Activated T-helper 1 cell treated with anti-CD3 and anti-CD28 coated beads, Interleukin-12 subunit alpha, Interleukin-12 subunit beta, Interleukin-2, Interleukin-4 antibody, amounts not matched to agents 30 ng/mL and 10 ng/mL and 1 ng/mL, durations not matched to agents 14 hours and 24 hours and 36 hours (primary cell): Measurements from ENCODE around the gene ELL2. TPM values are rescaled to one million over a fixed set of nuclear protein-coding genes. Genes with fewer than 3 reads are reported as not detected.

ENCODE experiments used
- DNase-seq: peaks from one replicate; pipeline ENCODE4 v3.0.0; 2021; ENCODE audit warnings: low spot score
- H3K27ac Mint-ChIP-seq: one replicate; pipeline ENCODE4 v1.8.0; 2021; ENCODE audit warnings: mild to moderate bottlenecking, mixed read lengths
- H3K27me3 Mint-ChIP-seq: one replicate; pipeline ENCODE4 v1.8.0; 2022; ENCODE audit warnings: mild to moderate bottlenecking, moderate library complexity, mixed read lengths; ENCODE audit not compliant: insufficient read depth
- H3K36me3 Mint-ChIP-seq: one replicate; pipeline ENCODE4 v1.8.0; 2021; ENCODE audit warnings: low read depth, mixed read lengths
- H3K4me1 Mint-ChIP-seq: one replicate; pipeline ENCODE4 v1.8.0; 2021; ENCODE audit warnings: low read depth, mixed read lengths
- H3K4me3 Mint-ChIP-seq: one replicate; pipeline ENCODE4 v1.8.0; 2021; ENCODE audit warnings: mild to moderate bottlenecking, moderate library complexity, mixed read lengths
- H3K9me3 Mint-ChIP-seq: one replicate; pipeline ENCODE4 v1.8.0; 2021; ENCODE audit warnings: mixed read lengths
- intact Hi-C: fragments of 100-400 bp; cut with micrococcal nuclease; formaldehyde crosslinking; loops from one replicate; pipeline ENCODE4 v1.15.1; 2024
- total RNA-seq: library from RNA; stranded (reverse); gene quantifications from 2 replicates; pipeline ENCODE4 v1.2.3, GENCODE V29; 2022

The ELL2 gene
- total RNA-seq, 1 donor from 2014 or later = 93.9 TPM

DNA sequence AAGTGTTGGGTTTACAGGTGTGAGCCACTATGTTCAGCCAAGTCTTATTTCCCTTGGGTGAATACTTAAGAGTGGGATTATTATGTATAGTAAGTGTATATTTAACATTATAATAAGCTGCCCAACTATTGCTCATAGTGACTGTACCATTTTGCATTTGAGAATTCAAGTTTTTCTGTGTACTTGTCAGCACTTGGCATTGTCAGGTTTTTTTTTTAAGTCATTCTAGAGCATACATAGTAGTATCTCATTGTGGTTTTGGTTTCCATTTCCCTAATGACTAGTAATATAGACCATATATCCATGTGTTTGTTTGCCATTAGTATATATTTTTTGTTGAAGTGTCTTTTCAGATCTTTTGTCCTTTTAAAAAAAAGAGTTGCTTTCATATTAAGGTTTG lies 10.5 kb upstream of the ELL2 start:
- Mint-ChIP-seq H3K36me3 (peaks cover 2% of the 10 kb centered on the region), H3K4me3 (no peak overlapping the region), H3K4me1 (peaks cover 9% of the 10 kb centered on the region), H3K27ac (no peak overlapping the region), H3K9me3 (no peaks in the 10 kb centered on the region), H3K27me3 (no peaks in the 10 kb centered on the region)
- DNase-seq = no peak
- intact Hi-C loops = no loop called here

DNA sequence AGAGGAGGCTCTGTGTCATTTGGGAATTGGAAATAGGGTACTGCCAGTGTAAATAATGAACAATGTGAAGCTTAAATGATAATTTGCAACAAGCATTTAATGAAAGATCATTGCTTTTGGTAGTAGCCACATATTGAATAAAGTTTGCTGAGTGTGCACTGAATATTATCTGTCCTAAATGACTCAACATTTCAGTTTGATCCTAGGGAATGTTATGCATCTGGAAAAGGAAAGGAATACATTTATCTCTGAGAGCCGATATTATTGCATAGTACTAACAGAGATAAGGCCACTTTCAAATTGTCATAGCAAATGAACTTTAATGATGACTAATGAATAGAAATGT lies 8.7 kb upstream of the ELL2 start:
- intact Hi-C loops = no loop called here
- H3K9me3 Mint-ChIP-seq = no peaks in the 10 kb centered on the region
- H3K36me3 Mint-ChIP-seq = peaks cover 2% of the 10 kb centered on the region
- no peak for DNase-seq
- H3K27me3 Mint-ChIP-seq = no peaks in the 10 kb centered on the region
- no peak overlapping the region for H3K27ac Mint-ChIP-seq
- H3K4me3 Mint-ChIP-seq = no peak overlapping the region
- H3K4me1 Mint-ChIP-seq = peaks cover 9% of the 10 kb centered on the region

DNA sequence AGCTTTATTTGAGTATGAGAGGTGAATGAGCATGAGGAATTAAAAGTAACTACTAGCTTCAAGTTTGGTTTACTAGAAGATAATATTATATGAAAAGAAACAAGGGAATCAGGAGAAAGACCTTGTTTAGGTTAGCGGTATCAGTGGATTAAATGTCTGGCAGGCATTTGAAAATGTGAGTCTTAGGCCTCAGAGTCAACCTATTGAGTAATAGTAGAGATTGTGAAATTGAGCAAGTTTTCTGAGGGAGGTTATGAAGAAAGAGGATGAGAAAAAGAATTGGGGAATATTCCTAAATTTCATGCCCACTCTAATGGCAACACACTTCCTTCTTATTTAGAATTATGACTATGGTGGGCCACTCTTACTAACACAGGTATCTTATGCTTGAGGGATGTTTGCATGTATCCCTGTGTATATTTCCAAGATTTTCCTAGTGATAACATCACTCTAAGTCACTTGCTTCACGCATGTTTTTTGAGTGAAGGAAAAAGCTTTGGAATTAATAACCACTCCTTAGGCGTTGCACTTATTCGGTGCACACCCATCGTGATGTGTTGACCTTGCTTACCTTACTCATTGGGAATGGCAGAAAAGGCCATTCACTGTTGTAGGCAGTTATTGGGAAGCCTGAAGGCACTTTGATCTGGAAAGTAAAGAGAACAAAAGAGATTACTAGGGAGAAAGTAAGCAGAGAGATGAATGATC lies 8.2 kb upstream of the ELL2 start:
- H3K9me3 Mint-ChIP-seq = no peaks in the 10 kb centered on the region
- H3K27ac Mint-ChIP-seq = no peak overlapping the region
- no peak overlapping the region for H3K4me3 Mint-ChIP-seq
- DNase-seq = no peak
- H3K36me3 Mint-ChIP-seq = peaks cover 2% of the 10 kb centered on the region
- H3K27me3 Mint-ChIP-seq = no peaks in the 10 kb centered on the region
- intact Hi-C loops = loop anchor here (2.0 kb wide), 1 partner anchor 13 kb away; no protein-coding TSS in a partner anchor
- H3K4me1 Mint-ChIP-seq = peaks cover 9% of the 10 kb centered on the region

DNA sequence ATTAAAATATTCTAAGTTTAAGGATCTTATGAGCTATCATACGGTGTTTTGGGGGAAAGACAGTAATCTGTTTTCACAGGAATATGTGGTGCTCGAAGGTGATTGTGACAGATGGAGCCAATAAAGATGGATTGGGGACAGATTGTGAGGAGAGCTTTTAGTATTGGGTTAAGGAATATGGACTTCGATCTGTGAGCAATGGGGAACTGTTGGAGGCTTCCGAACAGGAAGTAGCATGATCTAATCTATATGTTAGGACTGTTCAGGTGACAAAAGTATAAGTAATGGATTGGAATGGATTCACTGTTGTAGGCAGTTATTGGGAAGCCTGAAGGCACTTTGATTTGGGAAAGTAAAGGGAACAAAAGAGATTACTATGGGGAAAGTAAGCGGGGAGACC lies 7.4 kb upstream of the ELL2 start:
- Mint-ChIP-seq H3K27ac (no peak overlapping the region), H3K27me3 (no peaks in the 10 kb centered on the region), H3K36me3 (peaks cover 2% of the 10 kb centered on the region), H3K4me1 (peaks cover 7% of the 10 kb centered on the region), H3K4me3 (no peak overlapping the region), H3K9me3 (no peaks in the 10 kb centered on the region)
- no peak for DNase-seq
- intact Hi-C loops = loop anchor here (2.0 kb wide), 1 partner anchor 14 kb away; no protein-coding TSS in a partner anchor

DNA sequence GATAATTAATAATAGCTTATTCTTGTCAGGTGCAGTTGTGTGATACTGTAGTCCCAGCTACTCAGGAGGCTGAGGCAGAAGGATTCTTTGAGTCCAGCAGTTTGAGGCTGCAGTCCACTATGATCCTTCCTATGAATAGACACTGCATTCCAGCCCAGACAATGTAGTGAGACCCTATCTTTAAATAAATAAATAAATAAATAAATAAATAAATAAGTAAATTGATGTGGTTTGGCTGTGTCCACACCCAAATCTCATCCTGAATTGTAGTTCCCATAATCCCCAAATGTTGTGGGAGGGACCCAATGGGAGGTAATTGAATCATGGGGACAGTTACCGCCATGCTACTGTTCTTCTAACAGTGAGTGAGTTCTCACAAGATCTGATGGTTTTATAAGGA lies 5.6 kb upstream of the ELL2 start:
- Mint-ChIP-seq H3K4me3 (no peak overlapping the region), H3K27ac (no peak overlapping the region), H3K27me3 (no peaks in the 10 kb centered on the region), H3K4me1 (peaks cover 18% of the 10 kb centered on the region), H3K9me3 (no peaks in the 10 kb centered on the region), H3K36me3 (no peaks in the 10 kb centered on the region)
- intact Hi-C loops = no loop called here
- DNase-seq = no peak

DNA sequence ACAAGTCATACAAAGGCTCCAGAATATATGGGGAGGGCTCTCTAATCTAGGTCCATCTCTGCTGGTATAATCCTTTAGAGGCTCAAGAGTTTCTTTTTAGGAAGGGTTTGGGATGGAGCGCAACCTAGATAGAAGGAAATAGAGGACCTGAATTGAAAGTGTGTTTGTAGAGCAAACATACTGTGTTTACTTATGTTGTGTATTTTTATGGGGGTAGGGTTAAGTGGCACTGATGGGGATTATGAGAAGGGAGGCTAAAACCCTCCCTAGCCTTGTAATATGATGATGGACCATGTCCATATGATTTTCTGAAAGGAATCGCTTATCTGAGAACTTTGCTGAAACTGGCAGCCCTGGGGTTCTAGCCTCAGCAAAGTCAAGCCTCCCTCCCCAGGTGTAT lies 4.4 kb upstream of the ELL2 start:
- H3K27ac Mint-ChIP-seq = no peak overlapping the region
- intact Hi-C loops = no loop called here
- H3K4me3 Mint-ChIP-seq = no peak overlapping the region
- no peak for DNase-seq
- no peaks in the 10 kb centered on the region for H3K9me3 Mint-ChIP-seq
- H3K4me1 Mint-ChIP-seq = peaks cover 23% of the 10 kb centered on the region
- no peaks in the 10 kb centered on the region for H3K36me3 Mint-ChIP-seq
- no peaks in the 10 kb centered on the region for H3K27me3 Mint-ChIP-seq

DNA sequence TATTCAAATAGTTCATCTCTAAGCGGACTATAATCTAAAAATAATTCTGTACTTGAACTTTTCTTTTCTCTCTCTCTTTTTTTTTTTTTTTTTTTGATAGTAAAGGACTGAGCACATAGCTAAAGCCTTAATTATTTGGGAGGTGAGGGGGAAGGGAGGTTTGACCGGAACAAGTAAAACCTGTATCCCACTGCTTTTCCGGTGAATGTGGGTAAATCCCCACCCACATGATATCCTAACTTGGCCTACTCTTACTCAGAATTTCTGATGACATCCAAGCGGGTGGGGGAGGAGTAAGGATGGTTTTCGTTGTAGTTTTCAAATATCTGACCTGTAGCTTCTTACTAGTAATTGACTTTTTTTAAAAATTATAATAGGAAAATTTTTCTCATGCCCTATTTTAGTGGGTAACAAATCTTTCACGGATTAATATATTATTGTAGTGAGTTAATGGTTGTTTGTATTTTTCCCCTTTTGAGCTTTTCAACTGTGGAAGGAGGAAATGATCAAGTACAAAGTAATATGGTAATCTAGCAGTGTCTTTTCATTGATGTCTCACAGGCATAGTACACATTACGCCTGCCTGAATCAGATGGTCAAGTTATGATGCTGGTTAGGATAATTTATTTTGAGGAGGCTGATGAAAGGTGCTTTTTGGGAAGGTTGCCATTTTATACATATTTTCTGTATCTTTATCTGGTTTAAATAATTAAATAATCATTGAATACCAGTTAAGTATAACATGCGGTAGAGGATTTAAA lies 2.2 kb upstream of the ELL2 start:
- no peak for DNase-seq
- peak overlapping the region; percentile 23 for H3K4me3 Mint-ChIP-seq
- intact Hi-C loops = loop anchor here (2.0 to 5.0 kb wide), 6 partner anchors 317 to 1218 kb away; partner anchors contain the start of genes ERAP1, RFESD and RIOK2

DNA sequence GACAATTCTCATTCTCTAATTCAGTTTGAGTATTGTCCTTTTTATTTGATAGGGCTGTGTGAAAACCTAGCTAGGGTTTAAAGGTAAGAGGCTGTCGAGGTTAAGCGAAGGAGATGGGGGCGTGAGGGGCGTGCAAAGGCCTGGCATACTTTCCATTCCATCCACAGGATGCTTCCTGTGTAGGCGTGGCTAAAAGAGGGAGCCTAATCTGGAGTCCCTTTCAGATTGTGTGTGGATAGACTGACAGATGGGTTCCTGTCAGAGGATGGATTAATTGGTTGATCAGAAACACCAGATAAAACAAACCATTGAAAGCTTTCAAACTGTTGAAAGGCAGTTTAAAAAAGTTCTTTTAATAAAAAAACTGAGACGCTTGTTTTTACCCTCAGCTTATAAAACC lies 1.1 kb upstream of the ELL2 start:
- peak; percentile 19 for DNase-seq
- no peaks in the 10 kb centered on the region for H3K27me3 Mint-ChIP-seq
- intact Hi-C loops = loop anchor here (1.0 to 5.0 kb wide), 9 partner anchors 103 to 1220 kb away; partner anchors contain the start of genes ERAP1, RFESD and RIOK2
- no peaks in the 10 kb centered on the region for H3K9me3 Mint-ChIP-seq
- H3K4me1 Mint-ChIP-seq = peaks cover 50% of the 10 kb centered on the region
- peak overlapping the region; percentile 99 for H3K27ac Mint-ChIP-seq
- peaks cover 23% of the 10 kb centered on the region for H3K36me3 Mint-ChIP-seq
- H3K4me3 Mint-ChIP-seq = peak overlapping the region; percentile 95

More for the DNA sequence above, 2.2 kb upstream of the ELL2 start:
- H3K27me3 Mint-ChIP-seq = no peaks in the 10 kb centered on the region
- peaks cover 40% of the 10 kb centered on the region for H3K4me1 Mint-ChIP-seq
- no peaks in the 10 kb centered on the region for H3K9me3 Mint-ChIP-seq
- H3K27ac Mint-ChIP-seq = peak overlapping the region; percentile 63
- peaks cover 18% of the 10 kb centered on the region for H3K36me3 Mint-ChIP-seq

DNA sequence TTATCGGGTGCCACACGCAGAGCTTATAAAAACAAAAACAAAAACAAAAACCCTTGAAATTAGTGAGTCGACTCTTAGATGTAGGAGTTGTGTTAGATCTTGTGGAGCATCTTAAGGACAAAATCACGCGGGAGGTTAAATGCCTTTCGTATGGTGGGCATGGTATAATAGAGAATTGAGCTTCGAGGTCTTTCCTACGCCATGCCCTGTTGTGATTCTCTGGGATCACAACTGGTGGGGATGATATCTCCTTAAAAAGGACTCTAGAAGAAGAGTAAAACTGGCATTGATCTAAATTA lies 773 bp upstream of the ELL2 start:
- Mint-ChIP-seq H3K27me3 (no peaks in the 10 kb centered on the region), H3K36me3 (peaks cover 23% of the 10 kb centered on the region), H3K4me1 (peaks cover 54% of the 10 kb centered on the region), H3K4me3 (peak overlapping the region; percentile 95), H3K27ac (peak overlapping the region; percentile 99), H3K9me3 (no peaks in the 10 kb centered on the region)
- DNase-seq = no peak
- intact Hi-C loops = loop anchor here (1.0 to 5.0 kb wide), 9 partner anchors 103 to 1220 kb away; partner anchors contain the start of genes ERAP1, RFESD and RIOK2

DNA sequence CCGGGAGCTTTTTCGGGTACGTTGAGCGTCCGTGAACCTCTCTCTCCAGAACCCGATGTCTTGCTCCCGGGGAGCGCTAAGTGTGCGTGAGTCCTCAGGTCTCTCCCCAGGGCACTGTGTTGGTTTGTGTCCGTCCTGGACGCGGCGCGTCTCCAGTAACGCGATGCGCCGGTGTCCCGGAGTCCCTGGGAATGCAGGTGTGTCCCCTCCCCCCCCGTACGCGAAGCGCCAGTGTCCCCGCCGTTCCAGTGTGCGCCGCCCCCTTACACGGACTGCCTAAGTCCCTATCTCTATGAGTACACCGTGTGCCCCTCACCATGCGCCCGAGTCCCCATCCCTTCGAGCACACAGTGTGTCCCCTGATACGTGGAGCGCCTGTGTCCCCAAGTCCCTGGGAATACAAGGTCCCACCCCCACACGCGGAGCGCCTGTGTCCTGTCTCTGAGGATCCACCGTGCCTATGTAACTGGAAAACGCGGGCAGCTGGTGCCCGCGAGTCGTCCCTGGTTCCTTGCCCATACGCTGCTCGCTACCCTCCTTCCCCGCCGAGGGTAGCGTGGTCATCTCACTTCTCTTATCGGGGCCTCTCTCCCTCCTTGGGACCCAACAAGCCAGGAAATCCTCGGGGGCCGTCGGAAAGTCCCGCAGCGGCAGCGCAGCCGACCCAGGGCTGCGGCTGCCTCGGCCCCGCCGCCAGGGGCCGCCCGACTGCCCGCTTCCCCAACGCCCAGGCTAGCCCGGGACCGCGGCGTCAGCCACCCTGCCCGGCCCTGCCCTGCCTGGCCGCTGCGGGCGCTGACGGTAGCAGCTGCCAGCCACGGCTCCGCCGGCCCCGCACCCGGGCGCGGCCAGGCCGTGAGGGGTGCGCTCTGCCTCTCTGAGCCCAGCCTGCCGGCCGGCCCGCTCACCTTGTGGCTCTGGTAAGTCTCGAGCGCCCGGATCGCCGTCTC lies 709 bp downstream of the ELL2 start:
- Mint-ChIP-seq H3K4me1 (peaks cover 63% of the 10 kb centered on the region), H3K9me3 (no peaks in the 10 kb centered on the region), H3K36me3 (peaks cover 26% of the 10 kb centered on the region)

DNA sequence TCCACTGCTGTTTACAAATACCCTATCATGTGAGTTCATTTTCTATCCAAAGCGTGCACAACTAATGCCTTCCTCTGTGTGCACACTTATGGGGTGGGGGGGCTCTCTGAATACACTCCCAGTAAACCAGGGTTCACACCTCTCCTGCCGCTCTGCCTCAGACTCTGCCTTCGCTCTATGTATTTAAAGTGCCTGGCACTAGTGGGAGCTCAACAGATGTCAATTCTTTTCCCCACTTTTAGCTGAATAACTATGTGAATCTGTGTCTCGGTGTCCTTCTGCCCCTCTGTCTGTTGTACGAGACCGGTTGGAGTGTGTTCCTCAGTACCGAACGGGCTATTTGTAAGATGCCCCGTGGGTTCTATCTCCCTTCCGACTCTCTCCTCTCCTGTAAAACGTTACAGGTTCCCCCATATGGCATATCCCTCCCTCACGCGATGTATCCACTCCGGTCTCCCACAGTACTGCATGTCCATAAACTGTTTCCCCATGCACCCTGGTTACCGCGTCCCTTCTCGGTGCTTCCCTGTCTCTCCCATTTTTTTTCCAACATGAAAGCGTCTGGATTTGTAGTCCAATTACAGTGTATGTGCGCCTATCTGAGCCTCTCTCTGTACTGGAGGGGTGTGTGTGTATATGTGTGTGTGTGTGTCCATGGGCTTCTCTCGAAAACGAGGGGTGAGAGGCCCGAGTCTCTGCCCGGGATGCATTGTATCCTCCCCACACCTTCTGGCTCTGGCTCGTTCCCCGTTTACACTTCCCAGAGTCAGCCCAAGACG lies 1.6 kb downstream of the ELL2 start:
- intact Hi-C loops = loop anchor here (2.0 to 5.0 kb wide), 9 partner anchors 67 to 1222 kb away; partner anchors contain the start of genes ARSK, CAST, ERAP1 and RIOK2
- Mint-ChIP-seq H3K4me3 (peak overlapping the region; percentile 100), H3K4me1 (peaks cover 71% of the 10 kb centered on the region), H3K9me3 (no peaks in the 10 kb centered on the region), H3K36me3 (peaks cover 28% of the 10 kb centered on the region), H3K27ac (peak overlapping the region; percentile 94), H3K27me3 (no peaks in the 10 kb centered on the region)
- DNase-seq = no peak

More for the DNA sequence above, 709 bp downstream of the ELL2 start:
- DNase-seq = peak; percentile 73
- H3K4me3 Mint-ChIP-seq = peak overlapping the region; percentile 100
- no peaks in the 10 kb centered on the region for H3K27me3 Mint-ChIP-seq
- intact Hi-C loops = loop anchor here (1.0 to 5.0 kb wide), 15 partner anchors 11 to 1221 kb away; partner anchors contain the start of genes ARSK, CAST, ERAP1 and RIOK2
- peak overlapping the region; percentile 99 for H3K27ac Mint-ChIP-seq
